H9 (cell line): ENCODE data around the gene KRTAP10-6. TPM values are rescaled to one million over a fixed set of nuclear protein-coding genes. Genes with fewer than 3 reads are reported as not detected.

Source experiments
- DNase-seq: peaks from one replicate; pipeline ENCODE4 v3.0.0-alpha.2; 2017
- H2AFZ ChIP-seq: one replicate; pipeline ENCODE4 v1.6.1; 2013; ENCODE audit warnings: mild to moderate bottlenecking, low read length, control low read depth, moderate library complexity
- H2AK5ac ChIP-seq: 2 replicates; pipeline ENCODE4 v1.6.1; 2013; ENCODE audit warnings: low read length, control low read depth, mixed read lengths; ENCODE audit not compliant: insufficient read length
- H2BK120ac ChIP-seq: one replicate; pipeline ENCODE4 v1.6.1; 2013; ENCODE audit warnings: low read depth, mild to moderate bottlenecking, low read length, control low read depth, inconsistent platforms; ENCODE audit not compliant: poor library complexity, severe bottlenecking
- H2BK12ac ChIP-seq: 2 replicates; pipeline ENCODE4 v1.6.1; 2013; ENCODE audit warnings: low read length, control low read depth, mixed read lengths, low read depth; ENCODE audit not compliant: insufficient read length
- H2BK15ac ChIP-seq: 2 replicates; pipeline ENCODE4 v1.6.1; 2013; ENCODE audit warnings: low read depth, low read length, control low read depth
- H2BK20ac ChIP-seq: one replicate; pipeline ENCODE4 v1.6.1; 2013; ENCODE audit warnings: low read depth, mild to moderate bottlenecking, low read length, control low read depth, inconsistent platforms; ENCODE audit not compliant: poor library complexity, severe bottlenecking
- H2BK5ac ChIP-seq: 2 replicates; pipeline ENCODE4 v1.6.1; 2013; ENCODE audit warnings: low read length, control low read depth, mixed read lengths; ENCODE audit not compliant: insufficient read length
- H3K14ac ChIP-seq: 2 replicates; pipeline ENCODE4 v1.6.1; 2013; ENCODE audit warnings: low read length, control low read depth; ENCODE audit not compliant: insufficient read depth
- H3K18ac ChIP-seq: 2 replicates; pipeline ENCODE4 v1.6.1; 2013; ENCODE audit warnings: low read depth, mild to moderate bottlenecking, mixed read lengths, low read length, control low read depth; ENCODE audit not compliant: insufficient read length
- H3K23ac ChIP-seq: 2 replicates; pipeline ENCODE4 v1.6.1; 2013; ENCODE audit warnings: low read length, control low read depth, mixed read lengths, low read depth; ENCODE audit not compliant: insufficient read length
- H3K23me2 ChIP-seq: 2 replicates; pipeline ENCODE4 v1.6.1; 2013; ENCODE audit warnings: low read depth, mild to moderate bottlenecking, mixed read lengths, low read length, control low read depth; ENCODE audit not compliant: insufficient read length, poor library complexity, severe bottlenecking
- H3K27ac ChIP-seq: 2 replicates; pipeline ENCODE4 v1.5.1; 2013; ENCODE audit warnings: low read length, control low read depth, mixed read lengths, low read depth; ENCODE audit not compliant: insufficient read length
- H3K27me3 ChIP-seq: 2 replicates; pipeline ENCODE4 v1.6.1; 2013; ENCODE audit warnings: low read length, control low read depth, inconsistent platforms; ENCODE audit not compliant: insufficient read depth
- H3K4ac ChIP-seq: 2 replicates; pipeline ENCODE4 v1.6.1; 2013; ENCODE audit warnings: low read depth, mild to moderate bottlenecking, control low read depth, inconsistent platforms, low read length, moderate library complexity
- H3K4me1 ChIP-seq: 2 replicates; pipeline ENCODE4 v1.6.1; 2013; ENCODE audit warnings: low read length, control low read depth, inconsistent platforms; ENCODE audit not compliant: insufficient read depth
- H3K4me2 ChIP-seq: 2 replicates; pipeline ENCODE4 v1.6.1; 2013; ENCODE audit warnings: low read length, control low read depth, mixed read lengths; ENCODE audit not compliant: insufficient read length, insufficient read depth
- H3K56ac ChIP-seq: 2 replicates; pipeline ENCODE4 v1.6.1; 2013; ENCODE audit warnings: low read depth, mild to moderate bottlenecking, mixed read lengths, low read length, control low read depth; ENCODE audit not compliant: insufficient read length
- H3K79me1 ChIP-seq: 2 replicates; pipeline ENCODE4 v1.6.1; 2013; ENCODE audit warnings: low read depth, mild to moderate bottlenecking, moderate library complexity, low read length, control low read depth, inconsistent platforms; ENCODE audit not compliant: insufficient read depth, poor library complexity, severe bottlenecking
- H3K79me2 ChIP-seq: 2 replicates; pipeline ENCODE4 v1.6.1; 2013; ENCODE audit warnings: low read length, control low read depth, inconsistent platforms; ENCODE audit not compliant: insufficient read depth
- H3K9ac ChIP-seq: 2 replicates; pipeline ENCODE4 v1.6.1; 2013; ENCODE audit warnings: low read length, control low read depth, mixed read lengths; ENCODE audit not compliant: insufficient read length; ENCODE audit errors: extremely low read depth
- H3K9me3 ChIP-seq: one replicate; pipeline ENCODE4 v1.6.1; 2013; ENCODE audit warnings: low read depth, low read length, inconsistent platforms; ENCODE audit not compliant: control insufficient read depth
- H3T11ph ChIP-seq: one replicate; pipeline ENCODE4 v1.6.1; 2013; ENCODE audit warnings: mild to moderate bottlenecking, low read length, control low read depth, inconsistent platforms
- H4K20me1 ChIP-seq: one replicate; pipeline ENCODE4 v1.6.1; 2013; ENCODE audit not compliant: control insufficient read depth, insufficient read length, insufficient read depth
- H4K5ac ChIP-seq: 2 replicates; pipeline ENCODE4 v1.6.1; 2013; ENCODE audit warnings: low read depth, mild to moderate bottlenecking, mixed read lengths, low read length, control low read depth; ENCODE audit not compliant: insufficient read length
- H4K8ac ChIP-seq: replicated peaks from 2 replicates; pipeline ENCODE4 v1.6.1; 2013; ENCODE audit warnings: low read length, control low read depth, mixed read lengths, low read depth; ENCODE audit not compliant: insufficient read length
- H4K91ac ChIP-seq: 2 replicates; pipeline ENCODE4 v1.6.1; 2013; ENCODE audit warnings: low read depth, mild to moderate bottlenecking, moderate library complexity, mixed read lengths, low read length, control low read depth; ENCODE audit not compliant: insufficient read length
- H3K27ac Mint-ChIP-seq, 3 experiments: 2 replicates in 2 of 3; 3 replicates in 1 of 3; pipeline ENCODE4 v1.8.0; 2020 to 2021; ENCODE audit warnings: mixed read lengths in 3 of 3, mild to moderate bottlenecking in 1 of 3, moderate library complexity in 1 of 3
- H3K27me3 Mint-ChIP-seq: 2 replicates; pipeline ENCODE4 v1.8.0; 2021; ENCODE audit warnings: low read depth, mild to moderate bottlenecking, moderate library complexity, mixed read lengths
- H3K36me3 Mint-ChIP-seq, 3 experiments: 2 replicates in 2 of 3; 3 replicates in 1 of 3; pipeline ENCODE4 v1.8.0; 2020 to 2021; ENCODE audit warnings: low read depth in 3 of 3, mixed read lengths in 3 of 3; ENCODE audit not compliant: insufficient read depth in 1 of 3
- H3K4me1 Mint-ChIP-seq, 2 experiments: 2 replicates each; pipeline ENCODE4 v1.8.0; 2020; ENCODE audit warnings: mixed read lengths in 2 of 2
- H3K4me3 Mint-ChIP-seq, 2 experiments: 2 replicates in 1 of 2; 3 replicates in 1 of 2; pipeline ENCODE4 v1.8.0; 2020 to 2021; ENCODE audit warnings: mild to moderate bottlenecking in 2 of 2, mixed read lengths in 2 of 2, moderate library complexity in 1 of 2
- H3K9me3 Mint-ChIP-seq, 2 experiments: 2 replicates in 1 of 2; 3 replicates in 1 of 2; pipeline ENCODE4 v1.8.0; 2020; ENCODE audit warnings: mild to moderate bottlenecking in 2 of 2, mixed read lengths in 2 of 2, moderate library complexity in 1 of 2
- WGBS: extraction: QIAGEN DNeasy Blood & Tissue Kit; methylation state at CpG from one replicate; pipeline ENCODE4 v1.1.7; 2013; ENCODE audit warnings: missing lambda C conversion rate, low lambda C conversion rate, mixed read lengths; ENCODE audit not compliant: insufficient read length; ENCODE audit errors: extremely low coverage; 5-methylcytosine and 5-hydroxymethylcytosine counted together
- total RNA-seq: library from RNA; stranded (reverse); gene quantifications from 2 replicates; pipeline ENCODE4 v1.2.1, GENCODE V29; 2021
- TF ChIP-seq, protein P1 (sequence below): fragments of 200-600 bp; sonication (generic); conservative IDR thresholded peaks from 3 replicates; pipeline ENCODE4 v1.8.0; 2021; ENCODE audit warnings: antibody characterized with exemption, mild to moderate bottlenecking

KRTAP10-6 gene
- total RNA-seq, 1 experiment from 2014 or later: not detected

DNA sequence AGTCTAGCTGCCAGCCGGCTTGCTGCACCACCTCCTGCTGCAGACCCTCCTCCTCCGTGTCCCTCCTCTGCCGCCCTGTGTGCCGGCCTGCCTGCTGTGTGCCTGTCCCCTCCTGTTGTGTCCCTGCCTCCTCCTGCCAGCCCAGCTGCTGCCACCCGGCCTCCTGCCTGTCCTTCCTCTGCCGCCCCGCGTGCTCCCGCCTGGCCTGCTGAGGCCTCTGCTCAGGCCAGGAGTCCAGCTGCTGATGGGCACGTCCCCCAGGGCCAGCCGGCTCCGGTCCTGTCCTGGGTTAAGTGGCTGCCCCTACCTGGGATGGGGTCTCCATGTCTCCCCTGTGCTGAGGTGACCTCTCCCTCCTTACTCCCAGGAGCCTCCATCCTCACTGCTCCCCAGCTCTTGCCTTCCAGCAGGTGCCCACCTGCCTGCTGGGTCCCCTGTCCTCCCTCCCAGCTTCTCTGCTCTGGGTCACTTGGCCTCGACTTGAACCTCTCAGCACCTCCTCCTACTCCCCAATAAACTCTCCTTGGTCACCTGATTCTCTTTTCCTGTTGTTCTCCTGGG is 20.4 kb upstream of the KRTAP10-6 start:
- Histone ChIP-seq H4K20me1 (no peaks in the 10 kb centered on the region), H4K8ac (no peak overlapping the region), H2BK15ac (no peak overlapping the region), H3K4me2 (no peak overlapping the region), H2BK20ac (no peak overlapping the region), H2BK120ac (no peak overlapping the region), H3K27me3 (no peaks in the 10 kb centered on the region), H2AK5ac (no peak overlapping the region), H3K27ac (no peak overlapping the region), H2AFZ (no peak overlapping the region), H3K56ac (no peak overlapping the region), H3K9ac (no peak overlapping the region), H4K91ac (no peak overlapping the region), H3K14ac (no peak overlapping the region), H3T11ph (no peak overlapping the region), H3K4me1 (no peaks in the 10 kb centered on the region), H2BK5ac (no peak overlapping the region), H3K18ac (no peak overlapping the region), H3K23ac (no peak overlapping the region), H3K79me1 (no peaks in the 10 kb centered on the region), H3K4ac (no peak overlapping the region), H2BK12ac (no peak overlapping the region), H3K79me2 (no peaks in the 10 kb centered on the region), H3K9me3 (peaks cover 9% of the 10 kb centered on the region), H3K23me2 (no peaks in the 10 kb centered on the region), H4K5ac (no peak overlapping the region)
- Mint-ChIP-seq H3K36me3 (peaks cover 8 to 26% (median 21%) of the 10 kb centered on the region in 3 experiments), H3K4me1 (peaks cover 20 to 25% of the 10 kb centered on the region in 2 experiments), H3K9me3 (peaks cover 33 to 37% of the 10 kb centered on the region in 2 experiments), H3K4me3 (no peak overlapping the region), H3K27me3 (peaks cover 7% of the 10 kb centered on the region), H3K27ac (no peak overlapping the region; a peak in 1 of 7 replicates)
- TF ChIP-seq, protein P1, sequence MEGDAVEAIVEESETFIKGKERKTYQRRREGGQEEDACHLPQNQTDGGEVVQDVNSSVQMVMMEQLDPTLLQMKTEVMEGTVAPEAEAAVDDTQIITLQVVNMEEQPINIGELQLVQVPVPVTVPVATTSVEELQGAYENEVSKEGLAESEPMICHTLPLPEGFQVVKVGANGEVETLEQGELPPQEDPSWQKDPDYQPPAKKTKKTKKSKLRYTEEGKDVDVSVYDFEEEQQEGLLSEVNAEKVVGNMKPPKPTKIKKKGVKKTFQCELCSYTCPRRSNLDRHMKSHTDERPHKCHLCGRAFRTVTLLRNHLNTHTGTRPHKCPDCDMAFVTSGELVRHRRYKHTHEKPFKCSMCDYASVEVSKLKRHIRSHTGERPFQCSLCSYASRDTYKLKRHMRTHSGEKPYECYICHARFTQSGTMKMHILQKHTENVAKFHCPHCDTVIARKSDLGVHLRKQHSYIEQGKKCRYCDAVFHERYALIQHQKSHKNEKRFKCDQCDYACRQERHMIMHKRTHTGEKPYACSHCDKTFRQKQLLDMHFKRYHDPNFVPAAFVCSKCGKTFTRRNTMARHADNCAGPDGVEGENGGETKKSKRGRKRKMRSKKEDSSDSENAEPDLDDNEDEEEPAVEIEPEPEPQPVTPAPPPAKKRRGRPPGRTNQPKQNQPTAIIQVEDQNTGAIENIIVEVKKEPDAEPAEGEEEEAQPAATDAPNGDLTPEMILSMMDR: no peak
- no peak for DNase-seq
- WGBS: no CpG with 5 or more reads among the region's 13 CpGs
